BE2C (cell line): ENCODE results near the gene PRKCH.

Experiments
- DNase-seq: peaks from one replicate; pipeline ENCODE4 v3.0.0-alpha.2; 2020
- H3K27me3 ChIP-seq: fragments of 250-450 bp; sonication (Bioruptor Pico); 2 replicates; pipeline ENCODE4 v1.5.1; 2020; ENCODE audit warnings: mild to moderate bottlenecking
- H3K36me3 ChIP-seq: fragments of 250-450 bp; sonication (Bioruptor Pico); 2 replicates; pipeline ENCODE4 v1.5.1; 2020; ENCODE audit warnings: mild to moderate bottlenecking
- H3K4me1 ChIP-seq: fragments of 250-450 bp; sonication (Bioruptor Pico); 2 replicates; pipeline ENCODE4 v1.5.1; 2020
- H3K4me3 ChIP-seq: 2 replicates; pipeline ENCODE4 v1.5.1; 2011; ENCODE audit warnings: low read depth, low read length
- H3K9me3 ChIP-seq: fragments of 250-450 bp; sonication (Bioruptor Pico); 2 replicates; pipeline ENCODE4 v1.5.1; 2020
- CTCF ChIP-seq: IDR thresholded peaks from 2 replicates; pipeline ENCODE4 v1.5.1; 2012; ENCODE audit warnings: mild to moderate bottlenecking, low read depth, low read length

Gene PRKCH

GRCh38 chr14:61438860-61439765 is 117.7 kb downstream of the PRKCH start:
- H3K4me1 ChIP-seq = no peaks in the 10 kb centered on the region
- H3K36me3 ChIP-seq = no peaks in the 10 kb centered on the region
- peaks cover 21% of the 10 kb centered on the region for H3K27me3 ChIP-seq
- no peak overlapping the region for H3K4me3 ChIP-seq
- H3K9me3 ChIP-seq = no peaks in the 10 kb centered on the region
- DNase-seq = no peak
- no peak for TF ChIP-seq CTCF

- no peak for TF ChIP-seq CTCF
- no peaks in the 10 kb centered on the region for H3K36me3 ChIP-seq
- H3K9me3 ChIP-seq = no peaks in the 10 kb centered on the region
- DNase-seq = no peak
- no peak overlapping the region for H3K4me3 ChIP-seq
- peaks cover 20% of the 10 kb centered on the region for H3K27me3 ChIP-seq
- no peaks in the 10 kb centered on the region for H3K4me1 ChIP-seq
Measured at GRCh38 chr14:61439779-61440418, 118.5 kb downstream of the PRKCH start.

- Histone ChIP-seq H3K4me3 (no peak overlapping the region), H3K36me3 (no peaks in the 10 kb centered on the region), H3K4me1 (no peaks in the 10 kb centered on the region), H3K27me3 (peaks cover 37% of the 10 kb centered on the region), H3K9me3 (no peaks in the 10 kb centered on the region)
- TF ChIP-seq CTCF = no peak
- DNase-seq = no peak
Measured at GRCh38 chr14:61443481-61443880, 122.1 kb downstream of the PRKCH start.

GRCh38 chr14:61444215-61444768 is 122.9 kb downstream of the PRKCH start:
- no peak overlapping the region for H3K4me3 ChIP-seq
- H3K27me3 ChIP-seq = peaks cover 39% of the 10 kb centered on the region
- no peaks in the 10 kb centered on the region for H3K36me3 ChIP-seq
- no peak for DNase-seq
- TF ChIP-seq CTCF = no peak
- H3K4me1 ChIP-seq = no peaks in the 10 kb centered on the region
- H3K9me3 ChIP-seq = no peaks in the 10 kb centered on the region

- peaks cover 23% of the 10 kb centered on the region for H3K27me3 ChIP-seq
Measured at GRCh38 chr14:61451491-61451890, 130.1 kb downstream of the PRKCH start.

More at GRCh38 chr14:61451491-61451890, 130.1 kb downstream of the PRKCH start:
- no peak for TF ChIP-seq CTCF
- no peak overlapping the region for H3K4me3 ChIP-seq
- H3K36me3 ChIP-seq = no peaks in the 10 kb centered on the region
- no peaks in the 10 kb centered on the region for H3K4me1 ChIP-seq
- H3K9me3 ChIP-seq = no peaks in the 10 kb centered on the region
- DNase-seq = no peak
